ENCODE measurements around the gene SRRM3.

- no peak for TF ChIP-seq CTCF (IDR thresholded peaks at IDR 0.05; ENCODE audit: low read depth, low read length)
- TF ChIP-seq EZH2phosphoT487 (IDR thresholded peaks at IDR 0.05; ENCODE audit: low read depth) = no peak
Measured at GRCh38 chr7:76310102-76310957, 108.6 kb downstream of the SRRM3 start.
